HepG2 (cell line): ENCODE data around the gene CDC37L1. TPM values are rescaled to one million over a fixed set of nuclear protein-coding genes. Genes with fewer than 3 reads are reported as not detected.

Experiments
- ATF3 ChIP-seq: sonication (generic); formaldehyde crosslinking; IDR thresholded peaks from 2 replicates; pipeline ENCODE4 v1.4.0; 2020; ENCODE audit warnings: missing genetic modification reagents
- GATAD2A ChIP-seq: IDR thresholded peaks from 2 replicates; pipeline ENCODE4 v1.6.1; 2016
- GZF1 ChIP-seq: sonication (generic); formaldehyde crosslinking; IDR thresholded peaks from 2 replicates; pipeline ENCODE4 v1.5.1; 2020; ENCODE audit warnings: mild to moderate bottlenecking, missing genetic modification reagents
- HNRNPH1 ChIP-seq: fragments of 200-400 bp; formaldehyde crosslinking; optimal IDR thresholded peaks from 2 replicates; pipeline ENCODE3; 2017; ENCODE audit warnings: mild to moderate bottlenecking, low read depth, low read length
- HNRNPUL1 ChIP-seq: fragments of 200-400 bp; formaldehyde crosslinking; IDR thresholded peaks from 2 replicates; pipeline ENCODE4 v1.6.1; 2017; ENCODE audit warnings: low read depth, mild to moderate bottlenecking, low read length, moderate library complexity
- KLF13 ChIP-seq: sonication (generic); formaldehyde crosslinking; IDR thresholded peaks from 2 replicates; pipeline ENCODE4 v1.4.0; 2020; ENCODE audit warnings: mild to moderate bottlenecking, missing genetic modification reagents
- KLF16 ChIP-seq, 2 experiments: sonication (generic) in 1 of 2; formaldehyde crosslinking in 1 of 2; IDR thresholded peaks; 2 replicates each; pipeline versions ENCODE4 v1.6.1 to v1.8.0; 2016 to 2023; ENCODE audit warnings: missing genetic modification reagents in 2 of 2, missing compliant biosample characterization in 1 of 2
- MAFK ChIP-seq, 2 experiments: IDR thresholded peaks in 1 of 2; conservative IDR thresholded peaks in 1 of 2; 2 replicates each; pipeline ENCODE4 v1.6.1; 2011; ENCODE audit warnings: improper control_type of control experiment in 2 of 2, low read length in 2 of 2
- MAX ChIP-seq: IDR thresholded peaks from 2 replicates; pipeline ENCODE4 v1.6.1; 2012; ENCODE audit warnings: inconsistent platforms
- NR2F1 ChIP-seq, 2 experiments: fragments of 450-650 bp in 1 of 2; formaldehyde crosslinking in 1 of 2; IDR thresholded peaks; 2 replicates each; pipeline versions ENCODE4 v1.5.0 to v1.6.1; 2016 to 2020; ENCODE audit warnings: mild to moderate bottlenecking in 1 of 2, missing compliant biosample characterization in 1 of 2, missing genetic modification reagents in 1 of 2, moderate library complexity in 1 of 2
- PHF8 ChIP-seq: sonication (generic); formaldehyde crosslinking; IDR thresholded peaks from 2 replicates; pipeline ENCODE4 v1.5.0; 2020; ENCODE audit warnings: missing genetic modification reagents
- POLR2AphosphoS5 ChIP-seq: IDR thresholded peaks from 2 replicates; pipeline ENCODE4 v1.6.1; 2012; ENCODE audit warnings: low read depth, low read length
- PRDM10 ChIP-seq: sonication (generic); formaldehyde crosslinking; IDR thresholded peaks from 2 replicates; pipeline ENCODE4 v1.4.0; 2020; ENCODE audit warnings: low read depth, missing genetic modification reagents
- REPIN1 ChIP-seq: sonication (generic); formaldehyde crosslinking; IDR thresholded peaks from 2 replicates; pipeline ENCODE4 v1.8.0; 2022; ENCODE audit warnings: missing genetic modification reagents, low read depth, mild to moderate bottlenecking, borderline replicate concordance
- RFXANK ChIP-seq: IDR thresholded peaks from 2 replicates; pipeline ENCODE4 v1.6.1; 2016
- SKI ChIP-seq: fragments of 450-650 bp; IDR thresholded peaks from one replicate; pipeline ENCODE4 v1.6.1; 2018; ENCODE audit warnings: mild to moderate bottlenecking; ENCODE audit not compliant: partially characterized antibody
- SNAPC2 ChIP-seq: sonication (generic); formaldehyde crosslinking; IDR thresholded peaks from 2 replicates; pipeline ENCODE4 v1.8.1; 2022; ENCODE audit warnings: mild to moderate bottlenecking, missing genetic modification reagents
- STAG1 ChIP-seq: sonication (generic); formaldehyde crosslinking; IDR thresholded peaks from 2 replicates; pipeline ENCODE4 v1.4.0; 2020; ENCODE audit warnings: missing genetic modification reagents
- THAP8 ChIP-seq: sonication (generic); formaldehyde crosslinking; IDR thresholded peaks from 2 replicates; pipeline ENCODE4 v1.5.1; 2020; ENCODE audit warnings: missing genetic modification reagents, mild to moderate bottlenecking, borderline replicate concordance
- YEATS2 ChIP-seq: sonication (generic); formaldehyde crosslinking; IDR thresholded peaks from 2 replicates; pipeline ENCODE4 v1.4.0; 2020; ENCODE audit warnings: missing genetic modification reagents, borderline replicate concordance
- ZNF124 ChIP-seq: sonication (generic); formaldehyde crosslinking; IDR thresholded peaks from 2 replicates; pipeline ENCODE4 v1.4.0; 2020; ENCODE audit warnings: missing genetic modification reagents
- ZNF138 ChIP-seq: sonication (generic); formaldehyde crosslinking; IDR thresholded peaks from 2 replicates; pipeline ENCODE4 v1.5.0; 2020; ENCODE audit warnings: mild to moderate bottlenecking, low read depth, missing genetic modification reagents
- ZNF256 ChIP-seq: sonication (generic); formaldehyde crosslinking; conservative IDR thresholded peaks from 2 replicates; pipeline ENCODE4 v1.4.0; 2020; ENCODE audit warnings: missing genetic modification reagents
- ZNF3 ChIP-seq: IDR thresholded peaks from 2 replicates; pipeline ENCODE4 v1.7.0; 2017; ENCODE audit warnings: inconsistent platforms
- ZNF335 ChIP-seq: sonication (generic); formaldehyde crosslinking; IDR thresholded peaks from 2 replicates; pipeline ENCODE4 v1.4.0; 2020; ENCODE audit warnings: missing genetic modification reagents
- ZNF556 ChIP-seq: sonication (generic); formaldehyde crosslinking; IDR thresholded peaks from 2 replicates; pipeline ENCODE4 v1.4.0; 2020; ENCODE audit warnings: mild to moderate bottlenecking, missing genetic modification reagents, borderline replicate concordance
- ZNF792 ChIP-seq: IDR thresholded peaks from 2 replicates; pipeline ENCODE4 v1.6.1; 2016
- ZNF878 ChIP-seq: sonication (generic); formaldehyde crosslinking; IDR thresholded peaks from 2 replicates; pipeline ENCODE4 v1.8.1; 2023; ENCODE audit warnings: mild to moderate bottlenecking, missing genetic modification reagents, moderate library complexity
- ZSCAN21 ChIP-seq: sonication (generic); formaldehyde crosslinking; IDR thresholded peaks from 2 replicates; pipeline ENCODE4 v1.8.0; 2022; ENCODE audit warnings: mild to moderate bottlenecking, missing genetic modification reagents, moderate library complexity, borderline replicate concordance
- polyA plus RNA-seq, 8 experiments: library from polyadenylated mRNA; depleted of rRNA in 3 of 8; stranded (reverse) in 7 of 8; unstranded in 1 of 8; fragments of >200 nt; fragmentation: Illumina TruSeq in 4 of 8; extraction: Trizol in 4 of 8; gene quantifications; 2 replicates each; pipeline versions ENCODE4 v1.2.1 to v1.2.3, GENCODE V29; 2011 to 2016; ENCODE audit warnings: low read depth in 4 of 8, missing spikeins in 1 of 8, mixed read lengths in 1 of 8; ENCODE audit not compliant: insufficient read depth in 1 of 8
- total RNA-seq, 5 experiments: library from RNA; depleted of rRNA; stranded (reverse); fragments of >200 nt; fragmentation: Illumina TruSeq; extraction: Trizol; gene quantifications; 2 replicates each; pipeline ENCODE4 v1.2.3, GENCODE V29; 2016; ENCODE audit warnings: low read depth in 1 of 5

Gene CDC37L1
- total and polyA plus RNA-seq, 2 of the 13 experiments (the other 11 are each of a cell fraction or from before 2014, with no cell fraction given), result 5.5 to 17.0 TPM

- 0 out of 2 replicates have a peak, but pooled peaks have one; percentile 2 for TF ChIP-seq ZNF335 (CRISPR knock-in tag)
- peak; percentile 61 for TF ChIP-seq SKI
- TF ChIP-seq YEATS2 (CRISPR knock-in tag), result peak; percentile 26; the same call in 1 of the 2 replicates
- peak; percentile 85 for TF ChIP-seq ATF3 (CRISPR knock-in tag)
- peak; percentile 64; the same call in 1 of the 2 replicates for TF ChIP-seq ZNF878
- no peak for TF ChIP-seq KLF13
- TF ChIP-seq REPIN1 (CRISPR knock-in tag), result peak; percentile 66; the same call in 1 of the 2 replicates
- TF ChIP-seq HNRNPUL1, result no peak
- no peak for TF ChIP-seq ZNF124 (CRISPR knock-in tag)
- TF ChIP-seq ZNF138 (CRISPR knock-in tag), result no peak
- TF ChIP-seq ZNF792, result peak; percentile 74; the same call in 1 of the 2 replicates
- TF ChIP-seq PHF8, result 0 out of 2 replicates have a peak, but pooled peaks have one; percentile 27
- TF ChIP-seq SNAPC2 (CRISPR knock-in tag), result no peak
- peak; percentile 36; the same call in 1 of the 2 replicates for TF ChIP-seq ZNF556 (CRISPR knock-in tag)
- no peak for TF ChIP-seq HNRNPH1
- TF ChIP-seq MAFK (conservative IDR thresholded peaks at IDR 0.05 in 1 of 2, IDR thresholded peaks at IDR 0.05 in 1 of 2; ENCODE audit: low read length in 2 of 2), result no peak
- TF ChIP-seq ZSCAN21, result no peak
- TF ChIP-seq RFXANK (CRISPR knock-in tag), result 0 out of 2 replicates have a peak, but pooled peaks have one; percentile 52
- TF ChIP-seq GZF1, result no peak
- no peak for TF ChIP-seq ZNF256
- TF ChIP-seq MAX, result peak; percentile 53
- no peak for TF ChIP-seq POLR2AphosphoS5
- peak in 1 of 2 experiments; percentile 46; a peak in 1 of 4 replicates for TF ChIP-seq KLF16 (CRISPR knock-in tag; IDR thresholded peaks at IDR 0.05)
- peak; percentile 18 to 36; a peak in 2 of 4 replicates for TF ChIP-seq NR2F1 (CRISPR knock-in tag; IDR thresholded peaks at IDR 0.05)
- TF ChIP-seq STAG1 (CRISPR knock-in tag), result 0 out of 2 replicates have a peak, but pooled peaks have one; percentile 3
- 0 out of 2 replicates have a peak, but pooled peaks have one; percentile 44 for TF ChIP-seq PRDM10
- no peak for TF ChIP-seq THAP8 (CRISPR knock-in tag)
- peak; percentile 93 for TF ChIP-seq GATAD2A (CRISPR knock-in tag)
- peak; percentile 82; the same call in 1 of the 2 replicates for TF ChIP-seq ZNF3 (CRISPR knock-in tag)
Observed at GRCh38 chr9:4700091-4700490, 20.7 kb downstream of the CDC37L1 start (continued).
